Measurements from ENCODE around the gene REX1BD.
"Not testable (repeated sequence)": the region's sequence is repeated elsewhere in the genome, so short reads cannot be mapped to it uniquely, and the experiment has no call there.

The REX1BD gene

DNA sequence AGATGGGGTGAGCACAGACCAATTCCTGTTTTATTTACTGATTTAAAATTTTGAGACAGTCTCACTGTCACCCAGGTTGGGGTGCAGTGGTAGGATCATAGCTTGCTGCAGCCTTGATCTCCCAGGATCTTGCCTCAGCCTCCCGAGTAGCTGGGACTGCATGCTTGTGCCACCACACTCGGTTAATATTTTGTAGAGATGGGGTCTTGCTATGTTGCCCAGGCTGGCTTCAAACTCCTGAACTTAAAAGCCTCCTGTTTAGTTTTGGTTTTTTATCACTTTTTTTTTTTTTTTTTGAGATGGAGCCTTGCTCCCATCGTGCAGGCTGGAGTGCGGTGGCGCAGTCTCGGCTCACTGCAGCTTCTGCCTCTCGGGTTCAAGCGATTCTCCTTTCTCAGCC lies 12.2 kb upstream of the REX1BD start:
- in situ Hi-C loops (cut with HindIII; ENCODE audit: low sequenced_read_pairs), result no loop called here

DNA sequence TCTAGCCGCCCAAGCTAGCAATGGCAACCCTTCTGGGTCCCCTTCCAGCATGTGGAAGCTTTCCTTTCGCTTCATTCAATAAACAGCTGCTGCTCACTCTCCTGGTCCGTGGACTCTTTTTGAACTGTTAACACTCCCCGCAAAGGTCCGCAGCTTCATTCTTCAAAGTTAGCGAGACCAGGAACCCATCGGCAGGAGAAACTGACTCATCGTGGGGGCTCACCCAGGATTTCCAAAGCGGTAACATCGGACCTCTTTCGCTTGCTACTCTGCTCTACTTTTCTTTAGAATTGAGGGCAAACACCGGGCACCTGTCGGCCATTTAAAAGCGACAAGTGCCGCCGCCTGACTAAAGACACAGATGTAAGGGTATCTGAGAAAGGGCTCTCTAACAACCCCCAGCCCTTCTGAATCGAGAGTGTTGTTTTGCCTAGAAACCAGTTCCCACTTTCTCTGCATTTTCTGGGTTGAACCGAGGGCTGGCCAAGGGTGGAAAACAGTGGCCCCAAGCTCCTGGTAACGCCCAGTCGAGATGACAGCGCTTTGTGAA lies 11.2 kb upstream of the REX1BD start:
- in situ Hi-C loops (cut with HindIII; ENCODE audit: low sequenced_read_pairs), result no loop called here

DNA sequence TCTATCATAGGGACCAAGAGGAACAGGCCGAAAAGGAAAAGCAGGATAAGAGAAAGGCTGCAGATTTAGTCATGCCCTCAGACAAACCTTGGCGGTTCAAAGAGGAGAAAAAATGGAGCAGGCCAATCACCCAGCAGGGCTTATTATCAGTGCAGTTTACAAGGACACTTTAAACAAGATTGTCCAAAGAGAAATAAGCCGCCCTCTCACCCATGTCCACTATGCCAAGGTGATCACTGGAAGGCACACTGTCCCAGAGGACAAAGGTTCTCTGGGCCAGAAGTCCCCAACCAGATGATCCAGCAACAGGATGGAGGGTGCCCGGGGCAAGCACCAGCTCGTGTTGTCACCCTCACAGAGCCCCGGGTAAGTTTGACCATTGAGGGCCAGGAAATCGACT lies 8.3 kb upstream of the REX1BD start:
- in situ Hi-C loops (cut with HindIII; ENCODE audit: low sequenced_read_pairs), result no loop called here

DNA sequence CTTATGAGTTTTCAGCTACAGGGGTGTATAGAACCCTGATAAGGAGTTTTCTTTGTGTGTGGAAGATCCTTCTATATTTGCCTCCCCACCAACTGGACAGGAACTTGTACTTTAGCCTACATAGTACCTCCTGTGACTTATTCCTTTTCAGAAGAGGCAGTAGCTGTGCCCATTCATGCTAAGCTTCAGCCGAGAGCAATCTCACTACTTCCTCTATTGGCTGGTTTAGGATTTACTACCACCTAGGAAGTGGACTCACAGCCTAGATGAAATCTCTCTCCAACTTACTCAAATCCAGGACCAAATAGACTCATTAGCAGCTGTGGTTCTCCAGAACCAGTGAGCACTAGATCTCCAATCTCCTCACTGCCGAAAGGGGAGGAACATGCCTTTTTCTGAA lies 2.3 kb upstream of the REX1BD start:
- in situ Hi-C loops (cut with HindIII; ENCODE audit: low sequenced_read_pairs), result no loop called here

DNA sequence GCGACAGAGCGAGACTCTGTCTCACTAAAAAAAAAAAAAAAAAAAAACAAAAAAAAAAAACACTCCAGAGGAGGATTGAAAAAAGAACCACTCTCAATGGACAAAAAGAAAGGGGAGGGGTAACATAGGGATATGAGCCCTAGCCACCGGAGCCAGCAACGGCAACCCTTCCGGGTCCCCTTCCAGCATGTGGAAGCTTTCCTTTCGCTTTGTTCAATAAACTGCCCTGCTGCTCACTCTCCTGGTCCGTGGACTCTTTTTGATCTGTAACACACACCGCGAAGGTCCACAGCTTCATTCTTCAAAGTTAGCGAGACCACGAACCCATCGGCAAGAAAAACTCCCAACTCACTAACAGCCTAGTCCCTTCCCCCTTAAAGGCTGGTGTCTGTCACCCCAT lies 1.0 kb upstream of the REX1BD start:
- in situ Hi-C loops (cut with HindIII; ENCODE audit: low sequenced_read_pairs), result no loop called here

DNA sequence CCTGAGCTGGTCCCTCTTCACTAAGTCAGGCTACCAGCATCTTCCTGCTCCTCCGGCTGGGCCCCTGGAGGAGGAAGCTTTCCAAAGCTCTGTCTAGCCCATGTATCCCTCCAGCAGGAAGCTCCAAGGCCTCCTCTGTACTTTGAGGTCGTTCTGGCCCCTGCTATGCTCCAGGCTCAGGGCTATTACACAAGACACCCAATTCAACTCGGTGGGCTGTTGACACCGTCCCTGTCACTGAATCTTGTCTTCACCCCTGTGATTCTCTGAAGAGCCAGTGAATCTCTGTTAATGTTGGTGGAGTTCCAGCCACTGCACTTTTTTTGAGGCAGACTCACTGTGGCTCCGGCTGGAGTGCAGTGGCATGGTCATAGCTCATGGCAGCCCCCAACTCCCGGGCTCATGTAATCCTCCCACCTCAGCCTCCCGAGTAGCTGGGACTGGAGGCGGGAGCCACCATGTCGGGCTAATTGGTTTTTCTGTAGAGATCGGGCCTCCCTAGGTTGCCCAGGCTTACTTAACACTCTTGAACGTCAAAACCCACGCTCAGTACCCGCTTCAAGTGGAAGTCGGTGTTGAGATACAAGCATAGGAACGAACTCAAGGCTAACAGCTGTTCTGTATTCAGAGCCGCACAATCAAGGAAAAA lies 512 bp upstream of the REX1BD start:
- in situ Hi-C loops (cut with HindIII; ENCODE audit: low sequenced_read_pairs), result no loop called here

DNA sequence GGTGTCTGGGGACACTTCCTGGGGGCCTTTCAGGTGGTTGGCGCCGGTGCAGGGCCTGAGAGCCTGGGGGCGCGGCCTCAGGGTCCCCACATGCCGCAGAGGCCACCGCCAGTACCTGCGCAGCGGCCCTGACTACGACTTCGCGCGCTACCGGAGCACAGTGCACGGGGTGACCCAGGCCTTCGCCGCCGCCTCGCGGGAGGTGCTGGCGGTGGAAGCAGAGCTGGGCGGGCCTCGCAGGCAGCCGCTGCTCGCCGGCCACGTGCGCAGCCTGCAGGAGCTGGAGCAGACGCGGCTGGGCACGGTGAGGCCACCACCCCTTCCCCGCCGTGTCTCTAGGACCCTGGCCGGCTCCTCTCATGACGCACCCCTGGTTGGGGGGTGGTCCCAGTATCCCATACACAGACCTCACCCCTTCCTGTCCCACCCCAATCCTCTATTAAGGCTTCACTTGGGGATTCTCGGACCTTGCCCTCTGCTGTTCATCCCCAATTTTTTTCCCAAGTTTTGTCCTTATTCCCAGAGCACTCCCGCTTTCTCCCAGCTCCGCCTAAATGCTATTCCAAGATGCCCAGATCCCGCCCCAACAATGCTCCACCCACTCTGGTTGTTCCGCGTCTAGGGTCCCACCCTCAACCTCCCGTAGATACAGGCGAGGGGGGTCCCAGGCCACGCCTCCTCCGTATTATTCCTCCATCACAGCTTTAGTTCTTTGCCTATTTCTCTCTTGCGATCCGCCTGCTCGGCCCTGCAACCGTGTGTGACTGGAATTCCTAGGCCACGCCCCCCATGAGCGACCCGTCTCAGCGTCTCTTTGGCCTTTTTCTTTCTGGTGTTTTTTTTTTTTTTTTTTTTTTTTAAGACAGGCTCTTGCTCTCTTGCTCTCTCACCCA lies 1.0 kb downstream of the REX1BD start:
- in situ Hi-C loops (cut with HindIII; ENCODE audit: low sequenced_read_pairs), result no loop called here

DNA sequence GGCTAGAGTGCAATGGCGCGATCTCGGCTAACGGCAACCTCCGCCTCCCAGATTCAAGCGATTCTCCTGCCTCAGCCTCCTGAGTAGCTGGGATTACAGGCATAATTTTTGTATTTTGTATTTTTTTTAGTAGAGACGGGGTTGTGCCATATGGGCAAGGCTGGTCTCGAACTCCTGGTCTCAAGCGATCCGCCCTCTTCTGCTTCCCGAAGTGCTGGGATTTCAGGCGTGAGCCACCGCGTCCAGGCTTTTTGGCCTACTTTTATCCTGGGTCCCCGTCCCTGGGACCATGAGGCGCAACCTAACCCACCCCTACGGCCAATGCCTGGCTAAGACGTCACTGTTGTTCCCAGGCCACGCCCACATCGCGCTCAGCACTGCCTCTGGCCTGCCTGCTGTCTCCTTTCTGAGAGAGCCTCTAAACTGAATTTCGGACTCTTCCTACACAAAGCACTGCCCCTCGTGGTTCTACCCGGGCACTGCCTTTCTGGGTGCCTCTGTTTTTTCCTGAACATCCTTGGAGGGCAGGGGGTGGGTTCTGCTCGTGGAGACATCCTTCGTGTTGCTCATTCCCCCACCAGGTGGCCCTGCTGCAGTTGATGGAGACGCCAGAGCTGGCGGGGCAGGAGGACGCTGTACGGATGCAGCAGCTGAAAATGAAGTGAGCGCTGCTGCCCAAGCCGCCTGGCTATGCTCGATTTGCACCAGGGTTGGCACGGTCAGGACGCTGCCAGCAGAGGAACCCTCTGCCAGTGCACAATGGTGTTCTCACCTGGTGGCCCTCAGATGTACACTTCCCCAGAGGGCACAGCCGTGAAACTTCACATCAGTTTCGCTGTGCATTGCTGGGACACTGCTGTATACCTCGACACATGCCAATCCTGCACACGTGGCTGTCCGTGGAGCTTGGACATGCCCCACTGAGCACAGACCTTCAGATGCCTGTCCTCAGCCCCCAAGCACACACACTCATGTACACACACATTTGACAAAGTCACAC lies 2.0 kb downstream of the REX1BD start:
- in situ Hi-C loops (cut with HindIII; ENCODE audit: low sequenced_read_pairs), result no loop called here

DNA sequence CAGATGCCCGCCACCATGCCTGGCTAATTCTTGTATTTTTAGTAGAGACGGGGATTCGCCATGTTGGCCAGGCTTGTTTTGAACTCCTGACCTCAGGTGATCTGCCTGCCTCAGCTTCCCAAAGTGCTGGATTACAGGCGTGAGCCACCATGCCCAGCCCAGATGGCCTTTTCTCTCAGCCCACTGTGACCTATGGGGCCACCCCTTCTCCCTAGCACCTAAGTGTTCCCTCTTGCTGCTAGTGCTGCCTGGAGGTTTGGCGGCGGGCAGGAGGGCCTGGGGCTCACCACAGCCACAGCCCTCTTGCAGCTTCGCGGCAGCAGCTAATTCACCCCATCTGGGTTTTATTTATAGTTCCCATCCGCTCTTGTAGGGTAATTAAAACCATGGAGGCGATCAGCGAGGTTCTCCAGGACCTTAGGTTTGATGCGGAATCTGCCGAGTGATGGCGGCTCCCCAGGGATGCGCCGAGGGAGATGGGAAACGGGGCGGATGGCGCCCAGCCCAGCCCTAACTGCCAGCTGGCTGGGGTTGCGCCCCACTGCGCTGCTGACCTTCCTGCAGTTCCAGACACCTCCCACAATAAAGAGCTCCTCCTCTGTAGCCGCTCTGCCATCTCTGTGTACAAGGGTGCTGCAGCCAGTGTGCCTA lies 3.3 kb downstream of the REX1BD start:
- in situ Hi-C loops (cut with HindIII; ENCODE audit: low sequenced_read_pairs), result no loop called here

DNA sequence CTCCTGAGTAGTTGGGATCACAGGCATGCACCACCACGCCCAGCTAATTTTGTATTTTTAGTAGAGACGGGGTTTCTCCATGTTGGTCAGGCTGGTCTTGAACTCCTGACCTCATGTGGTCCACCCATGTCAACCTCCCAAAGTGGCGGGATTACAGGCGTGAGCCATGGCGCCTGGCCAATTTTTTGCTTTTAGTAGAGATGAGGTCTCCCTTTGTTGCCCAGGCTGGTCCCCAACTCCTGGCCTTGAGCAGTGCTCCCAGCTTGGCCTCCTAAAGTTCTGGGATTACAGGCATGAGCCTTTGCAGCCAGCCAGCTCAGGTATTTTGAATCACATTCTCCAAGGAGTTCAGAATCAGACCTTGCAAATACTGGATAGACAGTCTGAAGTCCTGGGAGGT lies 4.1 kb downstream of the REX1BD start:
- in situ Hi-C loops (cut with HindIII; ENCODE audit: low sequenced_read_pairs), result not testable (repeated sequence)

DNA sequence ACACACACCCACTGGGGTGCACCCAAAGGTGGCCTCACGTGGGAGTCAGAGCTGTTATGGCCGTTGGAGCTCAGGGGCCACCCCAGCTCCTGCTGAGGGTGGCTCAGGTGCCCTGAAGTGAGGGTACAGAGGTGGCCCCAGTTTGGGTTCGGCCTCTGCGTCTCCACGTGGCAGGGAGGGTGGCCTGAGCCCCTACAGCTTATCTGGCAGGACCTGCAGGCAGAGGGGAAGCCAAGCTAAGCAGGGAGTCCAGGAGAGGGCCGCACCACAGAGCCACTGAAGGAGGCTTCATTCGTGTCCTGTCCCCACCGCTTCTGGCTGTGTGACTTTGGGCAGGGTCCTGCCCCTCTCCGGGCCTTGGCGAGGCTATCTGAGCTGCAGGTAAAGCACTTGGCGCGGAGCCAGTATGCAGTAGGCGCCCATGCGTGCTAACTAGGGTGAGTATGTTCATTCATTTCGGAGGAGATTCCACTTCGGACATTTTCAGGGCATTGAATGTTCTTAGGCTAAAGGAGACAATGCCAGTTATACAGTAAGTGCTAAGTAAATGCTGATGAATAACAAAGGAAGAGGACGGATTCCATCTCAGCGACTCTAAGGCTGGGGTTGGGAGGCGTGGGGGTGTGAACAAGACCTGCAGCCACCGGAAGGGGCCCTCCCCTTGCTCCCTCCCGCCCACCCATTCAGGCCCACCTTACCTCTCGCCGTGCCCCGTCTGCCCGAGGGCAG lies 4.9 kb downstream of the REX1BD start:
- in situ Hi-C loops (cut with HindIII; ENCODE audit: low sequenced_read_pairs), result no loop called here

DNA sequence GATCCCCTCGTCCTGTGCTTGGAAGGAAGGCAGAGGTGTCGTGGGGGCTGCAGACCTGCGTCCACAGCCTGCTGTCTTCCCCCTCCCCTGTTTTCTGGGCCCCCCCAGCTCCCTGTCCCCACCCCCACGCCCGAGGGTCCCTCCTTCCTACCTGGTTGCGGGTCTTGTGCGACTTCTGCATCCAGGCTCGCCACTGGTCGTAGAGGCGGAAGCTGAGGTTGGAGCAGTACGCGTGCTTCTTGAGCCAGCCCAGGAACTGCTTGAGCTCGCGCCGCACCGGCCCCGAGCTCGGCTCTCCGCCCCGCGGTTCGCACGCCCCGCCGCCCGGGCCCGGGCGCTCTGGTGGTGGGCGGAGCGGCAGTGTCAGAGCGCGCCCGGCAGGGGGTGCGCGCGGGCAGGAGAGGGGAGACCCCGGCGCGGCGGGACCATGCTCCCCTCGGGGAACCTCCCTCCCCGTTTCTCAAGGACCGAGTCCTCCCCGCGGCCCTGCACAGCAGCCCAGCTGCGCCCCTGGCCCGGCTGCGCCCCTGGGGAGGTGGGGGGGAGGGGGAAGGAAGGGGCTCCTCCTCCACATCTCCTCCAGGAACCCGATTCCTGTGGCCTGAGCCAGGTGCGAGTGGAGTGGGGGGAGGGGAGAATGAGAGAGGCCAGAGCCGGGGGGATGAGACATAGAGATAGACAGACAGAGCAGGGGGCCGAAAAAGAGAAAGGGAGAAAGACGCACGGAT lies 5.7 kb downstream of the REX1BD start:
- in situ Hi-C loops (cut with HindIII; ENCODE audit: low sequenced_read_pairs), result no loop called here

DNA sequence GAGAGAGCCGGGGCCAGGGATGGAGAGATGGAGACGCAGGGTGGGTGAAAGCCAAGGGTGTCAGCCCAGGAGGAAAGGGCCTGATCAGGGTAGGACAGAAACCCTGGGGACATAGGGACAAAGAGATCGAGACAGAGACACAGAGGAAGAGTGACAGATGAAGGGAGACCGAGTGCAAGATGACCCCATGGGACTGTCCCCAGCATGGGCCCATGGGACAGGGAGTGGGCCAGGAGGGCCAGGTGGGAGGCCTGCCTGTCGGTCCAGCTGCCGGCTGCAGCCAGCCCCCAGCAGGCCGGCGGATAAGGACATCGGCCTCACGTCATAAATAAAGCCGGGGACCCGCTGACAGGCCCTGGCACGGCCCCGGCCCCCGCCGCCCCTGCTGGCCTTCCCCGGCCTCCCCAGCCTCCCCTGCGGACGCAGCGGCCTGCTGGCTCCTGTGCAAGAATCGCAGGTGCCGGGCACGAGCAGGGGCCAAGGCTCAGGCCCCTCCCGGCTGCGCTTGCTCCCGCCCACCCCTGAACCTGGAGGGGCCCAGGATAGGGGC lies 6.3 kb downstream of the REX1BD start:
- in situ Hi-C loops (cut with HindIII; ENCODE audit: low sequenced_read_pairs), result no loop called here

DNA sequence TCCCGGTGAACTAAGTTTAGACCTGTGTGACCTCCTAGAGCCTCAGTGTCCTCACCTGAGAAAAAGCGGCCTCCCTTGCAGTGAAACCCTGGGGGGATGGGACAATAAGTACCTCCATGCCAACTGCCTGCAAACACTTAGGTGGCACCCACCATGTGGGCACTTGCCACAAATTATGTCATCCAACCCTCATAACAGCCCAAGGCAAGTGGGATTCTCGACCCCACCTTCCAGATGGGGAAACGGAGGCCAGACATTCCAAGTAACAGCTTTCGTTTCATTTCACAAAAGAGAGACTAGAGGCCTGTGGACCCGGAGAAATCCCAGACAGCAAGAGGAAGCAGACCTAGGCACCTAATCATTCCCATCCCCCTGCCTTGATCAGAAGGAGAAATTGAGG lies 6.9 kb downstream of the REX1BD start:
- in situ Hi-C loops (cut with HindIII; ENCODE audit: low sequenced_read_pairs), result no loop called here

DNA sequence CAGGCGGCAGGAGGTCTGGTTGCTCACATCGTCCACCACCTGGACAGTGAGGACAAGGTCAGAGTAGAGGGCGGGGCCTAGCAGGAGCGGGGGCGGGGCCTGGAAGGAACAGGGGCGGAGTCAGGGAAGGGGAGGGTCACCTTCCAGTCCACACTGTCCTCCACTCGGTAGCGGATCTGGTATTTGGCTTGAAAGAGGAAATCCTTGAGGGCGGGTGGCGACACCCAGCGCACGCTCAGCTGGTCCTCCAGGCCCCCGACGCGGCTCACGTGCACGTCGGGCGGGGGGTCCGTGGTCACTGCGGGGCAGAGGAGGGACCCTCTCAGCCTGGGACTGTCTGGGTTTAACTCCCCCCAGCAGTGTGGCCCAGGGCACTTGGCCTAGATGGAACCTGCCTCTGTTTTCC lies 8.2 kb downstream of the REX1BD start:
- in situ Hi-C loops (cut with HindIII; ENCODE audit: low sequenced_read_pairs), result no loop called here

DNA sequence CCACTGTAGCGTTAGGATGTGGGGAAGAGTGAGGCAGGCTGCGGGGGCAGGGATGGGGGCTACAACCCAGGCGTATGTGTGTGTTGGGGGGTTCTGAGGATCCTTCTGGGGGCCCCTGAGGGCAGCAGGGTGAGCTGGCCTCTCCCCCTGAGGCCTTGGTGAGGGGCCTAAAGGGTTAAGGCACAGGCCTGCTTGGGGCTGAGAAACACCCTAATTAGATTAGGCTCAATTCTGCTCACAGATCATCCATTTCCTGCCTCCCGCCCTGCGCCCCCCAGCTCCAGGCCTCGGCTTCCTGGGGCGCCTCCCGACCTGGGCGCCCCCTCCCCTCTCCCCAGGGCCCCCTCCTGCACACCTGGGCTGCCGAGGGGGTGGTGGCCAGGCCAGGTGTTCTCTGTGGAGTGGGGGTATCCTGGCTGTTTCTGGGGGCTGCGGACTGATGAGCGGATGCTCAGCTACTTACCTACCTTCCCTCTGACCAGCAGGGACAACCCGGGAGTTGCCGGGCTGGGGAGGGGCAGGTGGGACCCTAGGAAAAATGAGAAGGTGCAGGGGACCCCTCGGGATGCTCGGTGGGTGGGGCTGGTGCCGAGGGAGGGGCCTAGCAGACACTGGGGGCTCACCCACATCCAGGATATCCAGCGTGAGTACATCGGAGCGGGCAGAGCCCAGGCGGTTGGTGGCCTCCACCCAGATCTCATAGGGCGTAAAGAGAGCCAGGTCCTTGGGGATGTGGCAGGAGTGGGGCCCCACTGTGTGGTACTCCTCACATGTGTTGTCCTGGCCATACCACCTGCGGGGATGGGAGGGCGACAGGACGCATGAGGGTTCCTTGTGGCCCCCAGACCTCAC lies 9.4 kb downstream of the REX1BD start:
- in situ Hi-C loops (cut with HindIII; ENCODE audit: low sequenced_read_pairs), result no loop called here

DNA sequence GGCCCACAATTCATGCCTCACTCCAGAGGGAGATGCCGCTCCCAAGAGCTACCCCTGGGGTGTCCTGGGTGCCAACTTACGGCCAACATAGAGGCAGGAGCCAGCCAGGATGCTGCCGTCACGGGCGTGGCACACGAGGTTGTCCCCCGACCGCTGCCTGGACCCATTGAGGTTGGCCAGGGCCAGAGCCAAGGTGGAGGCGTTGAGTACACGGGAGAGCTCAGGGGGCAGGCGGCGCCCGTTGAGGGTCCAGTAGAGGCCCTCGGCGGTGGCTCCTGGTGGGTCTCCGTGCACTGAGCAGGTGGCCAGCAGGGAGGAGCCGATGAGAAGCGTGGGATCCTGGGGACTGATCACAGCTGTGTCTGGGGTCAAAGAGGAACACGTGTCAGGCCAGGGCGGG lies 10.9 kb downstream of the REX1BD start:
- in situ Hi-C loops (cut with HindIII; ENCODE audit: low sequenced_read_pairs), result no loop called here

All from DLD1 (cell line).